Measurements from ENCODE around the gene RYR2. TPM values are rescaled to one million over a fixed set of nuclear protein-coding genes. Genes with fewer than 3 reads are reported as not detected.

RYR2 gene
- total and polyA plus RNA-seq, 2 of the 8 experiments (the other 6 are each of a cell fraction or from before 2014, with no cell fraction given), result 1.3 to 4.4 TPM

DNA sequence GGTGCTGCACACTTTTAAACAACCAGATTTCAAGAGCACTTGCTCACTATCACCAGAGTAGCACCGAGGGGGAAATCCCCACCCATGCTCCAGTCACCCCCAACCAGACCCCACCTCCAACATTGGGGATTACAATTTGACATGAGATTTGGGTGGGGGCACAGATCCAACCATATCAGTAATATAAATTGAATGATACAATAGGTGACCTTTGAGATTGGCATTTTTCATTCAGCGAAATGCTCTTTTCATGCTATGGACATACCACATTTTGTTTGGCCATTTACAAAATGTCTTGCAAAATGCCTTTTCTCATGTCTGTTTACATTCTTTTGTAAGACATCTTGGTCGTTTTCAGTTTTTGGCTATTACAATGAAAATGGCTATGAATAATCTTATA, 23.9 kb downstream of the RYR2 start:
- ChIA-PET CTCF (ENCODE audit: partially characterized antibody) (no interaction called here), POLR2A (ENCODE audit: partially characterized antibody) (no interaction called here)
- H3K4me3 ChIP-seq (ENCODE audit: extremely low read depth in 1 of 4, insufficient read depth in 2 of 4, low read depth in 3 of 4, low read length in 4 of 4), result no peak overlapping the region
- H3K79me1 ChIP-seq (ENCODE audit: low read depth, low read length), result peaks cover 2% of the 10 kb centered on the region; the same call in 1 of the 2 replicates
- no peak overlapping the region for H4K5ac ChIP-seq (ENCODE audit: insufficient read length, low read depth, low read length)
- H2BK20ac ChIP-seq (ENCODE audit: low read length), result no peak overlapping the region
- H2BK120ac ChIP-seq (replicated peaks; ENCODE audit: low read depth, low read length), result peak overlapping the region; percentile 43
- H3K14ac ChIP-seq (ENCODE audit: insufficient read length), result no peak overlapping the region
- H3K23me2 ChIP-seq (ENCODE audit: low read depth, low read length), result no peaks in the 10 kb centered on the region
- H2AFZ ChIP-seq (ENCODE audit: low read length), result no peak overlapping the region
- H3K23ac ChIP-seq (ENCODE audit: insufficient read length), result no peak overlapping the region
- DNase-seq (ENCODE audit: low read depth in 1 of 2, low spot score in 2 of 2) (no peak), FAIRE-seq (no peak)
- no peak overlapping the region for H4K8ac ChIP-seq (ENCODE audit: extremely low read depth, insufficient read depth, low read length)
- H2BK12ac ChIP-seq (ENCODE audit: low read depth, low read length), result no peak overlapping the region
- no peaks in the 10 kb centered on the region for H3K9me3 ChIP-seq (ENCODE audit: insufficient read depth in 2 of 2, low read depth in 1 of 2, low read length in 1 of 2)
- no peaks in the 10 kb centered on the region for H3K36me3 ChIP-seq (ENCODE audit: control insufficient read depth in 2 of 4, insufficient read depth in 4 of 4, low read length in 3 of 4)
- H3K4me1 ChIP-seq (replicated peaks in 1 of 4; ENCODE audit: control insufficient read depth in 3 of 4, insufficient read depth in 4 of 4, low read length in 3 of 4), result peaks cover 0 to 3% (median under 1%) of the 10 kb centered on the region in 4 experiments; a peak in 2 of 7 replicates
- H2BK5ac ChIP-seq (ENCODE audit: low read depth, low read length), result no peak overlapping the region
- 87% methylated on average over 3 of the region's 3 CpGs; no CpG with 5 or more reads in 1 of the 2 experiments for WGBS, 2 experiments (ENCODE audit: extremely low coverage in 1 of 2, insufficient coverage in 1 of 2, insufficient read length in 1 of 2, insufficient replicate concordance in 2 of 2, low coverage in 1 of 2, low lambda C conversion rate in 2 of 2, missing lambda C conversion rate in 1 of 2)
- no peak overlapping the region for H3K4me2 ChIP-seq (ENCODE audit: insufficient read depth in 1 of 2, low read depth in 2 of 2, low read length in 2 of 2)
- H3K27me3 ChIP-seq (replicated peaks in 1 of 4; ENCODE audit: control insufficient read depth in 3 of 4, extremely low read depth in 1 of 4, insufficient read depth in 3 of 4, low read length in 3 of 4), result no peaks in the 10 kb centered on the region
- no peak overlapping the region for H3K4ac ChIP-seq (replicated peaks; ENCODE audit: insufficient read length, low read depth, low read length)
- no peak overlapping the region for H4K91ac ChIP-seq (replicated peaks; ENCODE audit: insufficient read length, low read length)
- H3K9ac ChIP-seq (replicated peaks in 1 of 4; ENCODE audit: extremely low read depth in 1 of 4, low read depth in 3 of 4, low read length in 3 of 4), result no peak overlapping the region
- H2AK5ac ChIP-seq (ENCODE audit: low read depth, low read length), result no peak overlapping the region
- peaks cover 0 to 14% of the 10 kb centered on the region in 2 experiments; a peak in 2 of 4 replicates for H3K79me2 ChIP-seq (ENCODE audit: control insufficient read depth in 1 of 2, insufficient read depth in 2 of 2, low read length in 2 of 2)
- H3K56ac ChIP-seq (replicated peaks; ENCODE audit: insufficient read length, low read depth, low read length), result peak overlapping the region; percentile 16
- no peak for TF ChIP-seq EP300 (IDR thresholded peaks at IDR 0.05; ENCODE audit: borderline replicate concordance in 1 of 2, low read depth in 2 of 2, low read length in 2 of 2)
- TF ChIP-seq SP4 (IDR thresholded peaks at IDR 0.05; ENCODE audit: low read length), result no peak
- TF ChIP-seq MAFK (IDR thresholded peaks at IDR 0.05; ENCODE audit: low read depth, low read length), result no peak
- TF ChIP-seq NRF1 (IDR thresholded peaks at IDR 0.05; ENCODE audit: low read depth, low read length), result no peak
- no peak for TF ChIP-seq SAP30 (IDR thresholded peaks at IDR 0.05; ENCODE audit: insufficient read depth, insufficient replicate concordance, low read length)
- no peak for TF ChIP-seq SIX5 (IDR thresholded peaks at IDR 0.05; ENCODE audit: low read depth, low read length)
- H3K27ac ChIP-seq (ENCODE audit: low read depth, low read length), result no peak overlapping the region
- H2BK15ac ChIP-seq (ENCODE audit: low read length), result no peak overlapping the region
- no peak overlapping the region for H3K18ac ChIP-seq (ENCODE audit: extremely low read depth, low read length)
- no peaks in the 10 kb centered on the region for H4K20me1 ChIP-seq (replicated peaks in 1 of 2; ENCODE audit: control insufficient read depth in 1 of 2, insufficient read depth in 2 of 2, low read length in 2 of 2)
